SK-N-MC (cell line): ENCODE results near the gene TBC1D14.

ENCODE experiments used
- EZH2 ChIP-seq: fragments of 200-600 bp; sonication (generic); IDR thresholded peaks from one replicate; pipeline ENCODE4 v1.6.1; 2017; ENCODE audit warnings: antibody characterized with exemption
- POLR2AphosphoS5 ChIP-seq: IDR thresholded peaks from 2 replicates; pipeline ENCODE4 v1.6.1; 2012; ENCODE audit warnings: mild to moderate bottlenecking, low read depth, low read length, borderline replicate concordance

GRCh38 chr4:6967846-6968340 lies 58.3 kb downstream of the TBC1D14 start:
- no peak for TF ChIP-seq EZH2
- no peak for TF ChIP-seq POLR2AphosphoS5
